Renal cortex interstitium (tissue), 11 donors: ENCODE measurements around the gene CDC14B. TPM values are rescaled to one million over a fixed set of nuclear protein-coding genes. Genes with fewer than 3 reads are reported as not detected.
"Not testable (repeated sequence)": the region's sequence is repeated elsewhere in the genome, so short reads cannot be mapped to it uniquely, and the experiment has no call there.

Experiments
- DNase-seq, 11 donors: peaks; one replicate each; pipeline ENCODE4 v3.0.0-alpha.2; 2013; ENCODE audit warnings: low read depth in 9 of 11, low spot score in 4 of 11; ENCODE audit errors: extremely low read depth in 1 of 11
- polyA plus RNA-seq, 3 donors: library from polyadenylated mRNA; unstranded; fragments of 120-200 nt; gene quantifications; one replicate each; pipeline ENCODE4 v1.2.1, GENCODE V29; 2013; ENCODE audit not compliant: insufficient read length in 3 of 3

Gene CDC14B
- polyA plus RNA-seq, 3 donors = 23.7 to 32.0 (median 28.4) TPM

DNA sequence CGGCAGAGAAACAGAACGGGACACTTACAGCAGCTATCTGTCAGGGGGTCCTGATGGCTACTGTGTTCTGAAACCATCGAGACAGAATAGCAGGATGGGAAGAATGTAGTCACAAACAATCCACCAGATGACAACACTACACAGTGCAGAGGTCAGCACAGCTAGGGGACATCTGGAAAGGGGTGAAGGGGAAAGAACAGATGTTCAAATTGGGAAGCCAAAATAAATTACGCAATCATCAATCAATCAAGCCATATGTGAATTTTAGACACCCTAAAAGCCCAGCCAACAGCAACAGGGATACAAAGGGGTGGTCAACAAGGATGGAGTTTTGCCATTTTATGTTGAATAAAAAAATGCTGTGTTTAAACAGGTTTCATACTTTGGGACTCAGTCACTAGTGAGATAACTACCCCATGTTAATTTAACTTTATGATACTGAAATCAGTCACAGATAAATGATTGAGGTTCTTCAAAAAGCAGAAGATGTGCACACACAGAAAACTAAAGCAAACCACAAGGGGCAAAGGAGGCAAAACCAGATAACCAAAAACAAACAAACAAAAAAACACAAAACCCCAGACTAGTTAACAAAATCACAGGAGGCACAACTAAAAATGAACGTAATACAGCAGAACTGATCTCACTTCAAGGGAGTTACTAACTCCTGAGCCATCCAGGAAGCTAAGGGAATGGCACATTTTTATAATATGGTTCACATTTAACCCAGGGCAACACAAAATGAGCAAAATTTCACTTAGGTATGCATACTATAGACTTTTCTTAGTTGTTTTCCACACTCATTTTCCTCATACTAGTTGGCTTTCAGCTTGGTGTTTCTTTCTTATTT, 103.8 kb downstream of the CDC14B start:
- no peak for DNase-seq

DNA sequence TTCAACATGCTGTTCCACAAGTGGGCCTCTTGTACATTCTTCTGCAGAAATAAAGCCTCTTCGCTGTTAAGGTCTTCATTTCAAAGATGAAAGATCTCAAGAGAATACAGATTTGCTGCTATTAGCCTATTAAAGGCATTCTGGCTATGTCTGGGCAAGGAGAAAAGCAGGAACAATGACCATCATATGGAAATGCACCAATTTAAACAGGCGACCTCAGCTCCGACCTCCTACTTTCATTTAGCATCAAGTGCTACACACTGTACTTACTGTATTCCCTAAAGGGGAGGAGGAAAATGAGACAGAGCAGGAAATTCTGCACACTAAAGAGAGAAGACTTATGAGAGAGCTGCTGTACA, 104.9 kb downstream of the CDC14B start:
- no peak for DNase-seq

GRCh38 chr9:96514108-96514799, 105.4 kb downstream of the CDC14B start:
- DNase-seq = no peak

DNA sequence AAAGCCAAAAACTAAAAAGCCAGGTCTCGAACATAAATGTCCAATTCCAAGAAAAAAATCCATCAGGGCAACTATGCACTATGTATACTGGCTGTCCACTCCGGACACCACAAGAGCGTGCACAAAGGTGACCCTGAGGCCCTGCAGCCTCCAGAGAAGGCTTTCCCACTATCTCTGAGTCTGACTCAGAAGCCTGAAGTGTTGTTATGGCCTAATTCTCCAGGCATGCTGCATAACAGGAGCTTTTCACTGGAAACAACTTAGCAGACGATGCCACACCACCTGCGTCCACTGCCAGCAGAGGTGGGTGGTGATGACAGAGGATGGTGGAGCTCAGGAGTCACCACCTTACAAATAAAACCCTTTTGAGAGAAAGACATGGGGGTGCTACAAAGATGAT, 106.0 kb downstream of the CDC14B start:
- no peak for DNase-seq

DNA sequence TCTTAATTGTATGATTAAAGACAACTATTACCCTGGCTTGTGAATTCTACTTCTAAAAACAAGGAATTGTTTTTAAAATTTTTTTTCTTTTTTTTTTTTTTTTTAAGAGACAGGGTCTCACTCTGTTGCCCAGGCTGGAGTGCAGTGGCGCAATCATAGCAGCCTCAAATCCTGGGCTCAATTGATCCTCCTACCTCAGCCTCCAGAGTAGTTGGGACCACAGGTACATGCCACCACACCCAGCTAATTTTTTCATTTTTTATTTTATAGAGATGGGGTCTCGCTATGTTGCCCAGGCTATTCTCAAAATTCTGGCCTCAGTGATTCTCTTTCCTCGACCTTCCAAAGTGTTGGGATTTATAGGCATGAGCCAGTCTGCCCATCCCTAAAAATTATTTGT, 107.4 kb downstream of the CDC14B start:
- no peak for DNase-seq

GRCh38 chr9:96510258-96510657, 109.4 kb downstream of the CDC14B start:
- DNase-seq = no peak

GRCh38 chr9:96509848-96510247, 109.8 kb downstream of the CDC14B start:
- DNase-seq = no peak

DNA sequence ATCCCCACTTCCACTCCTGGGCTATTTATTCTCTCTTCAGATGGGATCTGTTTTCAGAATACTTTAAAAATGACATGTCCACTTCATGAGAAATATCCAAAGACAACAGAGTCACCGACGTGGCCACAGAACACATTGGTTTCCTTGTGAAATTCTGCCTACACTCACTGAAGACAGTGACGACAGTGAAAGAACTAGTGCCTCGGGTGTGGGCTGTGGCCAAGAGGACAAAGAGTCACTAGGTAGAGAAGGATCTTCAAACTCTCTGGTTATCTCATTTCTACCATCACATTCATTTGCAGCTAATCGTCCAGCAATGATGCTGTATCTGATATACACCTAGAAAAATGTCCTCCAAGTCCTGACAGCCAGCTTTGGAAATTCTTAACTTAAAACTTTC, 110.6 kb downstream of the CDC14B start:
- DNase-seq = no peak

DNA sequence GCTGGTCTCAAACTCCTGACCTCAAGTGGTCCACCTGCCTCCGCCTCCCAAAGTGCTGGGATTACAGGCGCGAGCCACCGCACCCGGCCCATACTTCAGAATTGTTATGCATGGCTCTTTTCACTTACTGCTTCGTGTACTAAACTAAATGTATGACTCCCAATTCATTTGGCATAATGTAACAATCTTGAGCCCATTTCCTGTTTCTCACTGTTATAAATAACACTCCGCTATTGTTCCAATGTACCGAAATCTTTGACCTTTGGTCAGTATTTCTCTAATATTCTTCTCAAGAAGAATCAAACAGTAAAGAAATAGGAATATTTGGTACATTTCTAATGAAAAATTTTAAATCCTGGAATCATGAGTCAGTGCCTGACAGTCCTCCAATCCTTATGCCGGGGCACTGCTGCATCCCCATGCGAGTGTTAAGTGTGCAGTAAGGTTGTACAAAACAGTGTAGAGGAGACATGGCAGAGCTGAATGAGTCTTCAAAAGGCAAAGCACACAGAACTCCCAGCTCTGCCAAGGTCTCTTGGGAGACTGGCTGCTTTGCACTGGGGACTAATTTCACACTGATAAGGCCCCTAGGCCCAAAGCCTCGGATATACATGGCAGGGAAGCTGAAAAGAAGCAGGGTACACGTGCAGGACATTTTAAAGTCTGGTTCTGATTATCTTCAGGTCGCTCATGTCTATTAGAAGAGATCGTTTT, 111.3 kb downstream of the CDC14B start:
- no peak for DNase-seq

GRCh38 chr9:96505316-96505991, 114.2 kb downstream of the CDC14B start:
- no peak for DNase-seq

GRCh38 chr9:96503918-96504317, 115.7 kb downstream of the CDC14B start:
- no peak for DNase-seq

DNA sequence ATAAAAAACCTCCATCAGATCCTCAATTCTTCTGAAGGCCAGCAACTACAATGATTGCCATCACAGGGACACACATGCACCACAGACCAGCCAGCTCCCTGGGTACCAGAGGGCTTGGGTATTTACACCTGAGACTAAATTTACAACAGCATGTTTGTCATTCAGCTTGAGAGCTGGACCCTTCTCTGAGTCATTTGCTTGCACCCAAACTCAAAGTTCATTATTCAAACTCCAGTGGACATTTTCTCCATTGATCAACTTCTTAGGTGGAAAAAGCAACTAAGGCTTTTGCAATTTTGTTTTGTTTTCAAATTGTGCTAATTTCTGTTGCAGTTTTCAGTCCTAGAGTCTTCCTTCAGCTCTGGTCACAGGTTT, 116.3 kb downstream of the CDC14B start:
- DNase-seq = not testable (repeated sequence)

- DNase-seq = no peak
These were observed 116.9 kb downstream of the CDC14B start for GRCh38 chr9:96502539-96503373.

GRCh38 chr9:96501633-96502538, 117.8 kb downstream of the CDC14B start:
- no peak for DNase-seq

- DNase-seq = no peak
These were observed 118.7 kb downstream of the CDC14B start for GRCh38 chr9:96500696-96501632.

GRCh38 chr9:96499257-96499656, 120.4 kb downstream of the CDC14B start:
- DNase-seq = no peak

DNA sequence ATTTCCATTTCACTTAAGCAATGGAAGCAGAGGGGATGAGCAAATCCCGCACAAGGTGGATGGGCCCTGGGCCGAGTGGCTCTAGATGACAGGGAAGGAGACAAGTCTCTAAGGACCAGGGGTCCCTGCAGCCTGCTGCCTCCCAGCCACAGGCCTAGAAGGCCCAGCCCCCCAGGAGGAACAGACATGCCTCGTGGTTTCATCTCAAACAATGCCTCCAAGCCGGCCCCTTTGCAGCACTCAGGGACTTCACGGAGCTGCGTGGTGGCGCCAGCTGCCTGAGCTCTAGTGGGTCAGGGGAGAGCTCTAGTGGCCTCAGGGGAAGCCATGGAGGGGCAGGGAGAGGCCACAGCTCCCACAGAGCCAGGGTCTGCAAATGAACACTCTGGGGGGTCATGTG, 120.8 kb downstream of the CDC14B start:
- DNase-seq = no peak
